ENCODE data around the gene SLC39A7.
A peak's percentile ranks its signal among the peaks of the same experiment; 100 is the strongest.

The SLC39A7 gene

GRCh38 chr6:33243476-33243875 lies 42.8 kb downstream of the SLC39A7 start:
- no peak for FAIRE-seq

- FAIRE-seq = no peak
These were observed 47.4 kb downstream of the SLC39A7 start for GRCh38 chr6:33247977-33248642.

GRCh38 chr6:33248643-33248931 lies 47.9 kb downstream of the SLC39A7 start:
- FAIRE-seq = no peak

- FAIRE-seq = peak; percentile 96
These were observed 48.5 kb downstream of the SLC39A7 start for GRCh38 chr6:33248932-33249731.

- FAIRE-seq = no peak
These were observed 49.3 kb downstream of the SLC39A7 start for GRCh38 chr6:33249732-33250630.

GRCh38 chr6:33250731-33251130 lies 50.1 kb downstream of the SLC39A7 start:
- FAIRE-seq = no peak

GRCh38 chr6:33251395-33252012 lies 50.8 kb downstream of the SLC39A7 start:
- no peak for FAIRE-seq

GRCh38 chr6:33252759-33253158 lies 52.1 kb downstream of the SLC39A7 start:
- FAIRE-seq = no peak
